HepG2 (cell line): ENCODE results near the gene VSIG10L. TPM values are rescaled to one million over a fixed set of nuclear protein-coding genes. Genes with fewer than 3 reads are reported as not detected.

Experiments
- ATF7 ChIP-seq, 2 experiments: fragments of 450-650 bp in 1 of 2; sonication (generic) in 1 of 2; formaldehyde crosslinking in 1 of 2; IDR thresholded peaks; 2 replicates each; pipeline versions ENCODE4 v1.4.0 to v1.6.1; 2016 to 2020; ENCODE audit warnings: antibody characterized with exemption in 1 of 2, mild to moderate bottlenecking in 1 of 2, missing genetic modification reagents in 1 of 2
- BRCA1 ChIP-seq: sonication (generic); formaldehyde crosslinking; IDR thresholded peaks from 2 replicates; pipeline ENCODE4 v1.4.0; 2020; ENCODE audit warnings: missing genetic modification reagents
- FIP1L1 ChIP-seq: fragments of 200-400 bp; formaldehyde crosslinking; IDR thresholded peaks from 2 replicates; pipeline ENCODE4 v1.6.1; 2018; ENCODE audit warnings: low read depth, mild to moderate bottlenecking, low read length, moderate library complexity, borderline replicate concordance; ENCODE audit not compliant: insufficient read depth
- KDM4B ChIP-seq: sonication (generic); formaldehyde crosslinking; IDR thresholded peaks from 2 replicates; pipeline ENCODE4 v1.4.0; 2020; ENCODE audit warnings: missing genetic modification reagents
- NKX3-1 ChIP-seq: sonication (generic); formaldehyde crosslinking; IDR thresholded peaks from 2 replicates; pipeline ENCODE4 v1.5.0; 2020; ENCODE audit warnings: missing genetic modification reagents
- NR2C2 ChIP-seq: sonication (generic); formaldehyde crosslinking; IDR thresholded peaks from 2 replicates; pipeline ENCODE4 v1.4.0; 2020; ENCODE audit warnings: missing genetic modification reagents, mild to moderate bottlenecking, moderate library complexity, borderline replicate concordance
- SALL1 ChIP-seq: sonication (generic); formaldehyde crosslinking; IDR thresholded peaks from 2 replicates; pipeline ENCODE4 v1.8.0; 2022; ENCODE audit warnings: mild to moderate bottlenecking, missing genetic modification reagents
- TEAD3 ChIP-seq: optimal IDR thresholded peaks from 2 replicates; pipeline ENCODE3; 2016; ENCODE audit warnings: borderline replicate concordance
- ZBTB7A ChIP-seq: sonication (generic); formaldehyde crosslinking; IDR thresholded peaks from 2 replicates; pipeline ENCODE4 v1.8.0; 2022; ENCODE audit warnings: mild to moderate bottlenecking, missing genetic modification reagents
- ZC3H13 ChIP-seq: sonication (generic); formaldehyde crosslinking; IDR thresholded peaks from 2 replicates; pipeline ENCODE4 v1.8.1; 2023; ENCODE audit warnings: mild to moderate bottlenecking, missing genetic modification reagents, moderate library complexity
- ZNF572 ChIP-seq: sonication (generic); formaldehyde crosslinking; IDR thresholded peaks from 2 replicates; pipeline ENCODE4 v1.5.1; 2020; ENCODE audit warnings: mild to moderate bottlenecking, missing genetic modification reagents
- ZNF615 ChIP-seq: sonication (generic); formaldehyde crosslinking; IDR thresholded peaks from 2 replicates; pipeline ENCODE4 v1.5.0; 2020; ENCODE audit warnings: mild to moderate bottlenecking, missing genetic modification reagents, borderline replicate concordance
- ZNF709 ChIP-seq: sonication (generic); formaldehyde crosslinking; IDR thresholded peaks from 2 replicates; pipeline ENCODE4 v1.5.0; 2020; ENCODE audit warnings: mild to moderate bottlenecking, missing genetic modification reagents
- ZNF782 ChIP-seq: sonication (generic); formaldehyde crosslinking; IDR thresholded peaks from 2 replicates; pipeline ENCODE4 v1.4.0; 2020; ENCODE audit warnings: missing genetic modification reagents, mild to moderate bottlenecking, borderline replicate concordance
- polyA plus RNA-seq, 8 experiments: library from polyadenylated mRNA; depleted of rRNA in 3 of 8; stranded (reverse) in 7 of 8; unstranded in 1 of 8; fragments of >200 nt; fragmentation: Illumina TruSeq in 4 of 8; extraction: Trizol in 4 of 8; gene quantifications; 2 replicates each; pipeline versions ENCODE4 v1.2.1 to v1.2.3, GENCODE V29; 2011 to 2016; ENCODE audit warnings: low read depth in 4 of 8, missing spikeins in 1 of 8, mixed read lengths in 1 of 8; ENCODE audit not compliant: insufficient read depth in 1 of 8
- total RNA-seq, 5 experiments: library from RNA; depleted of rRNA; stranded (reverse); fragments of >200 nt; fragmentation: Illumina TruSeq; extraction: Trizol; gene quantifications; 2 replicates each; pipeline ENCODE4 v1.2.3, GENCODE V29; 2016; ENCODE audit warnings: low read depth in 1 of 5
- TF ChIP-seq, protein P1 (sequence below): sonication (generic); formaldehyde crosslinking; IDR thresholded peaks from 2 replicates; pipeline ENCODE4 v1.5.1; 2020; ENCODE audit warnings: mild to moderate bottlenecking, missing genetic modification reagents, moderate library complexity
- TF ChIP-seq, protein P2 (sequence below): IDR thresholded peaks from 2 replicates; pipeline ENCODE4 v1.6.1; 2012; ENCODE audit warnings: inconsistent platforms
- TF ChIP-seq, protein P3 (sequence below): sonication (generic); formaldehyde crosslinking; IDR thresholded peaks from 2 replicates; pipeline ENCODE4 v1.5.1; 2020; ENCODE audit warnings: mild to moderate bottlenecking, missing genetic modification reagents, borderline replicate concordance

VSIG10L gene
- total and polyA plus RNA-seq, 2 of the 13 experiments (the other 11 are each of a cell fraction or from before 2014, with no cell fraction given): 2.7 to 8.5 TPM

DNA sequence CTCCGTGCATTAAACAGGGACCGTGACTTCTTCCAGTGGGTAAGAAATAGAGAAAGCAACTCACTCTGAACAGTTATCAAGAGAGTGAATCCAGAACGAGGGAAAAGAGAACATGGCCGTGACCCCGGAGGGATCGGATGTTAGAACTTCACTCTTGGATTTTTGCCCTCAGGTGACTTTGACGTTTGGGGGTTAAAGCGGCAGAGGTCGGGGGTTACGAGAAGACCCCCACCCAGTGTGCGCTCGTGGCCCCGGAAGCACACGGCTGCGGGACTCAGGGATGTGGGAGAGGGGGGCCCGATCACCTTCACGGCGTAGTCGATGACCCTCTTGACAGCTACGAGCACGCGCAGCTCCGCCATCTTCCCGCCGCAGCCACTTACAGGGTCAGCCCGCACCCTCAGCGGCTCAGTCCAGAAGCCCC, 24.0 kb upstream of the VSIG10L start, which contains the start of gene ETFB (continued):
- TF ChIP-seq ZNF615 (peak; percentile 13; the same call in 1 of the 2 replicates), KDM4B (CRISPR knock-in tag) (no peak), FIP1L1 (no peak), ZNF572 (no peak), BRCA1 (CRISPR knock-in tag) (0 out of 2 replicates have a peak, but pooled peaks have one; percentile 75), NR2C2 (peak; percentile 52; the same call in 1 of the 2 replicates), ZNF782 (CRISPR knock-in tag) (no peak), TEAD3 (CRISPR knock-in tag) (no peak), SALL1 (CRISPR knock-in tag) (no peak; the same call in 1 of the 2 replicates), ZC3H13 (CRISPR knock-in tag) (peak; percentile 14; the same call in 1 of the 2 replicates), ATF7 (IDR thresholded peaks at IDR 0.05) (no peak), ATF7 (CRISPR knock-in tag; IDR thresholded peaks at IDR 0.05) (no peak), NKX3-1 (CRISPR knock-in tag) (peak; percentile 33; the same call in 1 of the 2 replicates), ZBTB7A (peak; percentile 18; the same call in 1 of the 2 replicates), ZNF709 (CRISPR knock-in tag) (no peak; the same call in 1 of the 2 replicates)
- TF ChIP-seq, protein P1, sequence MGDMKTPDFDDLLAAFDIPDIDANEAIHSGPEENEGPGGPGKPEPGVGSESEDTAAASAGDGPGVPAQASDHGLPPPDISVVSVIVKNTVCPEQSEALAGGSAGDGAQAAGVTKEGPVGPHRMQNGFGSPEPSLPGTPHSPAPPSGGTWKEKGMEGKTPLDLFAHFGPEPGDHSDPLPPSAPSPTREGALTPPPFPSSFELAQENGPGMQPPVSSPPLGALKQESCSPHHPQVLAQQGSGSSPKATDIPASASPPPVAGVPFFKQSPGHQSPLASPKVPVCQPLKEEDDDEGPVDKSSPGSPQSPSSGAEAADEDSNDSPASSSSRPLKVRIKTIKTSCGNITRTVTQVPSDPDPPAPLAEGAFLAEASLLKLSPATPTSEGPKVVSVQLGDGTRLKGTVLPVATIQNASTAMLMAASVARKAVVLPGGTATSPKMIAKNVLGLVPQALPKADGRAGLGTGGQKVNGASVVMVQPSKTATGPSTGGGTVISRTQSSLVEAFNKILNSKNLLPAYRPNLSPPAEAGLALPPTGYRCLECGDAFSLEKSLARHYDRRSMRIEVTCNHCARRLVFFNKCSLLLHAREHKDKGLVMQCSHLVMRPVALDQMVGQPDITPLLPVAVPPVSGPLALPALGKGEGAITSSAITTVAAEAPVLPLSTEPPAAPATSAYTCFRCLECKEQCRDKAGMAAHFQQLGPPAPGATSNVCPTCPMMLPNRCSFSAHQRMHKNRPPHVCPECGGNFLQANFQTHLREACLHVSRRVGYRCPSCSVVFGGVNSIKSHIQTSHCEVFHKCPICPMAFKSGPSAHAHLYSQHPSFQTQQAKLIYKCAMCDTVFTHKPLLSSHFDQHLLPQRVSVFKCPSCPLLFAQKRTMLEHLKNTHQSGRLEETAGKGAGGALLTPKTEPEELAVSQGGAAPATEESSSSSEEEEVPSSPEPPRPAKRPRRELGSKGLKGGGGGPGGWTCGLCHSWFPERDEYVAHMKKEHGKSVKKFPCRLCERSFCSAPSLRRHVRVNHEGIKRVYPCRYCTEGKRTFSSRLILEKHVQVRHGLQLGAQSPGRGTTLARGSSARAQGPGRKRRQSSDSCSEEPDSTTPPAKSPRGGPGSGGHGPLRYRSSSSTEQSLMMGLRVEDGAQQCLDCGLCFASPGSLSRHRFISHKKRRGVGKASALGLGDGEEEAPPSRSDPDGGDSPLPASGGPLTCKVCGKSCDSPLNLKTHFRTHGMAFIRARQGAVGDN: peak; percentile 79
- TF ChIP-seq, protein P2, sequence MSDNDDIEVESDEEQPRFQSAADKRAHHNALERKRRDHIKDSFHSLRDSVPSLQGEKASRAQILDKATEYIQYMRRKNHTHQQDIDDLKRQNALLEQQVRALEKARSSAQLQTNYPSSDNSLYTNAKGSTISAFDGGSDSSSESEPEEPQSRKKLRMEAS: peak; percentile 61; the same call in 1 of the 2 replicates
- TF ChIP-seq, protein P3, sequence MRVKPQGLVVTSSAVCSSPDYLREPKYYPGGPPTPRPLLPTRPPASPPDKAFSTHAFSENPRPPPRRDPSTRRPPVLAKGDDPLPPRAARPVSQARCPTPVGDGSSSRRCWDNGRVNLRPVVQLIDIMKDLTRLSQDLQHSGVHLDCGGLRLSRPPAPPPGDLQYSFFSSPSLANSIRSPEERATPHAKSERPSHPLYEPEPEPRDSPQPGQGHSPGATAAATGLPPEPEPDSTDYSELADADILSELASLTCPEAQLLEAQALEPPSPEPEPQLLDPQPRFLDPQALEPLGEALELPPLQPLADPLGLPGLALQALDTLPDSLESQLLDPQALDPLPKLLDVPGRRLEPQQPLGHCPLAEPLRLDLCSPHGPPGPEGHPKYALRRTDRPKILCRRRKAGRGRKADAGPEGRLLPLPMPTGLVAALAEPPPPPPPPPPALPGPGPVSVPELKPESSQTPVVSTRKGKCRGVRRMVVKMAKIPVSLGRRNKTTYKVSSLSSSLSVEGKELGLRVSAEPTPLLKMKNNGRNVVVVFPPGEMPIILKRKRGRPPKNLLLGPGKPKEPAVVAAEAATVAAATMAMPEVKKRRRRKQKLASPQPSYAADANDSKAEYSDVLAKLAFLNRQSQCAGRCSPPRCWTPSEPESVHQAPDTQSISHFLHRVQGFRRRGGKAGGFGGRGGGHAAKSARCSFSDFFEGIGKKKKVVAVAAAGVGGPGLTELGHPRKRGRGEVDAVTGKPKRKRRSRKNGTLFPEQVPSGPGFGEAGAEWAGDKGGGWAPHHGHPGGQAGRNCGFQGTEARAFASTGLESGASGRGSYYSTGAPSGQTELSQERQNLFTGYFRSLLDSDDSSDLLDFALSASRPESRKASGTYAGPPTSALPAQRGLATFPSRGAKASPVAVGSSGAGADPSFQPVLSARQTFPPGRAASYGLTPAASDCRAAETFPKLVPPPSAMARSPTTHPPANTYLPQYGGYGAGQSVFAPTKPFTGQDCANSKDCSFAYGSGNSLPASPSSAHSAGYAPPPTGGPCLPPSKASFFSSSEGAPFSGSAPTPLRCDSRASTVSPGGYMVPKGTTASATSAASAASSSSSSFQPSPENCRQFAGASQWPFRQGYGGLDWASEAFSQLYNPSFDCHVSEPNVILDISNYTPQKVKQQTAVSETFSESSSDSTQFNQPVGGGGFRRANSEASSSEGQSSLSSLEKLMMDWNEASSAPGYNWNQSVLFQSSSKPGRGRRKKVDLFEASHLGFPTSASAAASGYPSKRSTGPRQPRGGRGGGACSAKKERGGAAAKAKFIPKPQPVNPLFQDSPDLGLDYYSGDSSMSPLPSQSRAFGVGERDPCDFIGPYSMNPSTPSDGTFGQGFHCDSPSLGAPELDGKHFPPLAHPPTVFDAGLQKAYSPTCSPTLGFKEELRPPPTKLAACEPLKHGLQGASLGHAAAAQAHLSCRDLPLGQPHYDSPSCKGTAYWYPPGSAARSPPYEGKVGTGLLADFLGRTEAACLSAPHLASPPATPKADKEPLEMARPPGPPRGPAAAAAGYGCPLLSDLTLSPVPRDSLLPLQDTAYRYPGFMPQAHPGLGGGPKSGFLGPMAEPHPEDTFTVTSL (CRISPR knock-in tag): no peak
